ENCODE results near the gene ZNF892. TPM values are rescaled to one million over a fixed set of nuclear protein-coding genes. Genes with fewer than 3 reads are reported as not detected.

ZNF892 gene
- total RNA-seq, 4 donors from 2014 or later = 1.2 to 3.7 (median 3.0) TPM

Other genes with a start within 250 kb of the ZNF892 start
- 10 to 100 TPM in 2 of 4 donors, 1 to 10 TPM in 2; 5.7 to 24.8 (median 9.4) TPM for gene MAL, start 181.8 kb upstream of the ZNF892 start, total RNA-seq
- gene MRPS5, start 85.7 kb upstream of the ZNF892 start, total RNA-seq = 10 to 100 TPM; 24.0 to 33.6 (median 29.4) TPM
- gene ZNF514, start 47.7 kb upstream of the ZNF892 start, total RNA-seq = 10 to 100 TPM in 3 of 4 donors, 1 to 10 TPM in 1; 6.2 to 20.5 (median 14.2) TPM
- 1 to 10 TPM; 1.9 to 6.3 (median 3.1) TPM for gene ZNF2, start 41.7 kb upstream of the ZNF892 start, total RNA-seq
- gene PROM2, start 66.9 kb downstream of the ZNF892 start, total RNA-seq = 100 to 1,000 TPM in 2 of 4 donors, 10 to 100 TPM in 2; 87.0 to 272 (median 98.0) TPM
- gene KCNIP3, start 89.8 kb downstream of the ZNF892 start, total RNA-seq = 10 to 100 TPM in 2 of 4 donors, 1 to 10 TPM in 2; 5.2 to 20.4 (median 11.4) TPM
- 10 to 100 TPM; 22.8 to 36.2 (median 23.6) TPM for gene FAHD2A, start 195.2 kb downstream of the ZNF892 start, total RNA-seq

Data from lower leg skin (tissue), 4 donors.